Tracheal epithelial cell (primary cell): Measurements from ENCODE around the gene MCCC1. TPM values are rescaled to one million over a fixed set of nuclear protein-coding genes. Genes with fewer than 3 reads are reported as not detected.

Source experiments
- total RNA-seq: library from RNA; depleted of rRNA; stranded (reverse); fragments of >200 nt; gene quantifications from 2 replicates; pipeline ENCODE4 v1.2.1, GENCODE V29; 2014

Gene MCCC1
- total RNA-seq = 12.5 and 15.8 TPM in 2 replicates

DNA sequence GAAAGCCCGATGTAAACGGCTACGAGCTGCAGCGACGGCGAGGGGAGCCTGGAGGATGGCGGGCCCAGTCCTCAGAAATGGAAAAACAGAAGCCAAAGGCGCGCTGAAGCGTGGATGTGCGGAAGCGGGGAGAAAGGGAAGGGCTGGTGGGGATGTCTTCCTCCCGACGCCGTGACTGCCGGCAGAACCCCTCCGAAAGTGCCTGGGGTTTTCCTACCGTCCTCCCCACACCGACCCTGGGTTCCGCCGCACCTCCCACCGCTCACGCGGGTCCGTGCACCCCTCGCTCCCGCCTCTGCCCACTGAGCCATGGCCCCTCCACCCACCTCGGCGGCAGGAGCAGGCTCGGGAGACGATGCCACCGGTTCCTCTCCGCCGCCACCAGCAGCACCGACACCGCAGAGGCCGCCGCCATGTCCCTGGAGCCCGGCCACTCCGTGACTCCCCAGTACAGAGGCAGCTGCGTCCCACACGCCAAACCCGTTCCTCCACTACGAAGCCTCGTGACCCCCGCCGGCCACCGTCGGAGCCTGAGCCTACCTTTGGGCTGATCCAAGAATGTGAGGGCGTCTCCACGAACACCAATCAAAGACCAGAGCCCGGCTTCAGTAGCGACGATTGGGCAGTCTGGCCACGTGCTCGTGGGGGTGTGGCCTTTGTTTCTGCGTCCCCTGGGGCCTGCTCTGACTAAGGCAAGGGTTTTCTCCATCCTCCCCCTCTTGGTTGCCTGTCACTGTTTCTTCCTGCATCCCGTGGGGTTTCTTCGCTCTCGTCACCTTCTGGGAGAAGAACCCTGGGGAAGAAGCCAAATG lies at the start of gene MCCC1:
Gene MCCC1, minus strand, starts transcription at position 471 of the 812 bp plus-strand sequence. Its CDS starts 56 bp downstream, at position 415.

DNA sequence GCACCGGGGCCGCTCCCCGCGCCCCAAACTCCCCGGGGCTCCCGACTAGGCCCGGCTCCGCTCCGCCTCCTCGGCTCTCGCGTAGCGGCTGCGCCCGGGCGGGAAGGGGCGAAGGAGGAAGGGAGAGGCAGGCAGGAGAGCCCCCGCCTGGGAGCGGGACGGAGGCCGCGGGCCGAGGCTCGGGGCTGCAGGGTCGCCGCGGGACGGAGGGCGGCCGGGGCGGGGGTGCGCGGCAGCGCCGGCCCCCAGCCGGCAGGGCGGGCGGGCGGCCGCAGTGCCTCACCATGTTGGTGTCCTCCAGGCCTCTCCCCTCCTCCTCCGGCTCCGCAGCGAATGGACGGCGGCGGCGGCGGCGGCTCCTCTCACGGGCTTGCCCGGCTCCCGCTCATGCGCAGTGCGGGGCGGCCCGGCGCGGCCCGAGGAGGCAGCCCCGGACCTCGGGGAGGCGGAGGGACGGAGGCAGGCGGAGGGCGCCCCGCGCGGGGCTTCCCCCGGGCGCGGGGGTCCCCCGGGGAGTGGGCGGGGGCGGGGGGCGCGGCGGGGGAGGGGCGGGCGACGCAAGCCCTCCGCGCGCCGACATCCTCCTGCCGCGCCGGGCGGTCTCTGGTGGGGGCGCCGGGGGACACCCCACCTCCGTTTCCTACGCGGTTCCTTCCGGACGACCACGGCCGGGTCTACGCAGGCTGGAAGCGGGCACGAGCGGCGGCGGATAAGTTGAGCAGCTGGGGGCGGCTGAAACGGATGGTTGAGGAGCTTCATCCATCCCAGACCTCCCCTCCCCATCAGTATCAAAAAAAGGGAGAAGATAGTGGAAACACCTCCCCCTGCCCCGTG lies 118.9 kb downstream of the MCCC1 start, which contains the start of gene DCUN1D1:
Gene DCUN1D1, minus strand, starts transcription at position 335 of the 834 bp plus-strand sequence. Its CDS starts 49 bp downstream, at position 286.

Other genes with a start within 250 kb of the MCCC1 start
- 28.2 and 39.9 TPM in 2 replicates for gene DCUN1D1, start 119.0 kb downstream of the MCCC1 start, total RNA-seq
- gene LAMP3, start 63.2 kb upstream of the MCCC1 start, total RNA-seq = 3.4 and 11.5 TPM in 2 replicates
- 22.9 and 43.7 TPM in 2 replicates for gene B3GNT5, start 153.8 kb upstream of the MCCC1 start, total RNA-seq